Caco-2 (cell line): ENCODE data around the gene GASK1A. TPM values are rescaled to one million over a fixed set of nuclear protein-coding genes. Genes with fewer than 3 reads are reported as not detected.

Source experiments
- BruUV-seq: library from RNA; stranded (reverse); fragments of 400-500 nt; replicated peaks from 2 replicates; lab custom pipeline; 2021; lab: Mats Ljungman, UMichigan
- CTCF ChIA-PET: fragments of 300-600 bp; sonication (Branson Sonifier 250); formaldehyde crosslinking; loops from one replicate; lab custom pipeline; 2022; ENCODE audit warnings: antibody characterized with exemption; lab: Charles Lee
- POLR2A ChIA-PET: fragments of 300-600 bp; sonication (Branson Sonifier 250); formaldehyde crosslinking; loops from one replicate; lab custom pipeline; 2022; ENCODE audit warnings: antibody characterized with exemption; lab: Charles Lee
- DNase-seq, 2 experiments: peaks; one replicate each; pipeline versions ENCODE4 v3.0.0 to v3.0.0-alpha.2; 2020 to 2022
- H3K27me3 ChIP-seq: replicated peaks from 2 replicates; pipeline ENCODE4 v1.6.0; 2011; ENCODE audit warnings: low read length; ENCODE audit not compliant: control insufficient read depth, insufficient read depth
- H3K36me3 ChIP-seq: 2 replicates; pipeline ENCODE4 v1.5.1; 2011; ENCODE audit warnings: low read length; ENCODE audit not compliant: control insufficient read depth, insufficient read depth
- H3K4me1 ChIP-seq: fragments of 250-450 bp; sonication (Bioruptor Pico); 2 replicates; pipeline ENCODE4 v1.5.1; 2020; ENCODE audit warnings: mild to moderate bottlenecking
- H3K4me3 ChIP-seq: 2 replicates; pipeline ENCODE4 v1.5.1; 2011; ENCODE audit warnings: low read depth, mild to moderate bottlenecking, control low read depth, low read length
- H3K9me3 ChIP-seq: fragments of 250-450 bp; sonication (Bioruptor Pico); 2 replicates; pipeline ENCODE4 v1.5.1; 2020; ENCODE audit warnings: mild to moderate bottlenecking, moderate library complexity
- H3K27ac Mint-ChIP-seq: one replicate; pipeline ENCODE4 v1.8.0; 2022; ENCODE audit warnings: mixed read lengths; ENCODE audit not compliant: unreplicated experiment
- H3K27me3 Mint-ChIP-seq: one replicate; pipeline ENCODE4 v1.8.0; 2022; ENCODE audit warnings: mixed read lengths; ENCODE audit not compliant: insufficient read depth, unreplicated experiment
- H3K36me3 Mint-ChIP-seq: one replicate; pipeline ENCODE4 v1.8.0; 2022; ENCODE audit warnings: mild to moderate bottlenecking, mixed read lengths; ENCODE audit not compliant: insufficient read depth, unreplicated experiment
- H3K4me1 Mint-ChIP-seq: one replicate; pipeline ENCODE4 v1.8.0; 2022; ENCODE audit warnings: low read depth, mixed read lengths; ENCODE audit not compliant: unreplicated experiment
- H3K4me3 Mint-ChIP-seq: one replicate; pipeline ENCODE4 v1.8.0; 2022; ENCODE audit warnings: mild to moderate bottlenecking, moderate library complexity, mixed read lengths; ENCODE audit not compliant: unreplicated experiment
- H3K9me3 Mint-ChIP-seq: one replicate; pipeline ENCODE4 v1.8.0; 2022; ENCODE audit warnings: mixed read lengths; ENCODE audit not compliant: unreplicated experiment
- CTCF ChIP-seq, 2 experiments: fragments of 200-600 bp in 1 of 2; IDR thresholded peaks; 1 replicate in 1 of 2; 2 replicates in 1 of 2; pipeline versions ENCODE4 v1.5.1 to v1.8.0; 2011 to 2022; ENCODE audit warnings: antibody characterized with exemption in 1 of 2, control low read depth in 1 of 2, inconsistent platforms in 1 of 2, low read depth in 1 of 2, low read length in 1 of 2, mild to moderate bottlenecking in 1 of 2, moderate library complexity in 1 of 2; ENCODE audit not compliant: insufficient read depth in 1 of 2, severe bottlenecking in 1 of 2, unreplicated experiment in 1 of 2
- intact Hi-C: fragments of 100-400 bp; cut with micrococcal nuclease; formaldehyde crosslinking; loops from one replicate; pipeline ENCODE4 v1.10.0; 2022; ENCODE audit not compliant: unreplicated experiment
- total RNA-seq: library from RNA; stranded (reverse); gene quantifications from 2 replicates; pipeline ENCODE4 v1.2.3, GENCODE V29; 2022

Gene GASK1A
- total RNA-seq, 1 experiment from 2014 or later = 0.16 TPM

GRCh38 chr3:42935472-42935871 lies 43.6 kb upstream of the GASK1A start:
- Mint-ChIP-seq H3K27me3 (peaks cover 6% of the 10 kb centered on the region), H3K4me3 (no peak overlapping the region), H3K4me1 (no peaks in the 10 kb centered on the region), H3K27ac (no peak overlapping the region), H3K36me3 (no peaks in the 10 kb centered on the region), H3K9me3 (no peaks in the 10 kb centered on the region)
- BruUV-seq = no TSS peak
- DNase-seq = no peak
- TF ChIP-seq CTCF (IDR thresholded peaks at IDR 0.05; ENCODE audit: insufficient read depth in 1 of 2, low read depth in 1 of 2, low read length in 1 of 2, severe bottlenecking in 1 of 2, unreplicated experiment in 1 of 2) = no peak
- H3K9me3 ChIP-seq = no peaks in the 10 kb centered on the region
- no peaks in the 10 kb centered on the region for H3K4me1 ChIP-seq
- CTCF ChIA-PET = no interaction called here
- no peaks in the 10 kb centered on the region for H3K36me3 ChIP-seq
- POLR2A ChIA-PET = no interaction called here
- H3K27me3 ChIP-seq = no peaks in the 10 kb centered on the region
- H3K4me3 ChIP-seq = no peak overlapping the region
- intact Hi-C loops = no loop called here

GRCh38 chr3:42936157-42936981 lies 42.7 kb upstream of the GASK1A start:
- no peaks in the 10 kb centered on the region for H3K9me3 ChIP-seq
- H3K36me3 Mint-ChIP-seq = no peaks in the 10 kb centered on the region
- ChIA-PET POLR2A (no interaction called here), CTCF (no interaction called here)
- H3K9me3 Mint-ChIP-seq = no peaks in the 10 kb centered on the region
- intact Hi-C loops = no loop called here
- H3K4me3 ChIP-seq = no peak overlapping the region
- BruUV-seq = no TSS peak
- DNase-seq = no peak
- no peak overlapping the region for H3K27ac Mint-ChIP-seq
- H3K4me1 ChIP-seq = no peaks in the 10 kb centered on the region
- no peaks in the 10 kb centered on the region for H3K4me1 Mint-ChIP-seq
- no peaks in the 10 kb centered on the region for H3K27me3 ChIP-seq
- H3K27me3 Mint-ChIP-seq = peaks cover 3% of the 10 kb centered on the region
- H3K4me3 Mint-ChIP-seq = no peak overlapping the region
- TF ChIP-seq CTCF (IDR thresholded peaks at IDR 0.05; ENCODE audit: insufficient read depth in 1 of 2, low read depth in 1 of 2, low read length in 1 of 2, severe bottlenecking in 1 of 2, unreplicated experiment in 1 of 2) = no peak
- no peaks in the 10 kb centered on the region for H3K36me3 ChIP-seq

- no peaks in the 10 kb centered on the region for H3K36me3 ChIP-seq
- TF ChIP-seq CTCF (IDR thresholded peaks at IDR 0.05; ENCODE audit: insufficient read depth in 1 of 2, low read depth in 1 of 2, low read length in 1 of 2, severe bottlenecking in 1 of 2, unreplicated experiment in 1 of 2) = no peak
- intact Hi-C loops = no loop called here
- no peak overlapping the region for H3K4me3 Mint-ChIP-seq
- peaks cover 5% of the 10 kb centered on the region for H3K27me3 Mint-ChIP-seq
- H3K27ac Mint-ChIP-seq = no peak overlapping the region
- H3K36me3 Mint-ChIP-seq = no peaks in the 10 kb centered on the region
- no peaks in the 10 kb centered on the region for H3K4me1 ChIP-seq
- no peaks in the 10 kb centered on the region for H3K27me3 ChIP-seq
- no peak for DNase-seq
- no TSS peak for BruUV-seq
- ChIA-PET CTCF (no interaction called here), POLR2A (no interaction called here)
- no peaks in the 10 kb centered on the region for H3K4me1 Mint-ChIP-seq
- H3K9me3 ChIP-seq = no peaks in the 10 kb centered on the region
- no peak overlapping the region for H3K4me3 ChIP-seq
- no peaks in the 10 kb centered on the region for H3K9me3 Mint-ChIP-seq
These were observed 41.8 kb upstream of the GASK1A start for GRCh38 chr3:42937334-42937733.
